ENCODE results near the gene RAB10.
A peak's percentile ranks its signal among the peaks of the same experiment; 100 is the strongest.
"Not testable (repeated sequence)": the region's sequence is repeated elsewhere in the genome, so short reads cannot be mapped to it uniquely, and the experiment has no call there.

Gene RAB10

DNA sequence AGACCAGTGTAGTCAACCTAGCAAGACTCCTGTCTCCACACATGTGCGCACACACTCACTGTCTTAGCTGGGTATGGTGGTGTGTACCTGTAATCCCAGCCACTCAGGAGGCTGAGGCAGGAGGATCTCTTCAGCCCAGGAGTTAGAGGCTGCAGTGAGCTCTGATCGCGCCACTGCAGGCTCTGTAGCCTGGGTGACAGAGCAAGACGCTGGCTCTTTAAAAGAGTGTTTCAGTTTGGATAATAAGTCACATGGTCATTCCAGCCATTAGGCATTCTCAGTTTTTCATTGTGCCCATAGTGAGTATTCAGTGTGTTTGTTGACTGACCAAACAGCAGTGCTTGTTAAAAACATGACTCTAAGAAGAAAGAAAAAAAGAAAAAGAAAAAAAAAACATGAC, 31.0 kb downstream of the RAB10 start:
- DNase-seq = no peak

DNA sequence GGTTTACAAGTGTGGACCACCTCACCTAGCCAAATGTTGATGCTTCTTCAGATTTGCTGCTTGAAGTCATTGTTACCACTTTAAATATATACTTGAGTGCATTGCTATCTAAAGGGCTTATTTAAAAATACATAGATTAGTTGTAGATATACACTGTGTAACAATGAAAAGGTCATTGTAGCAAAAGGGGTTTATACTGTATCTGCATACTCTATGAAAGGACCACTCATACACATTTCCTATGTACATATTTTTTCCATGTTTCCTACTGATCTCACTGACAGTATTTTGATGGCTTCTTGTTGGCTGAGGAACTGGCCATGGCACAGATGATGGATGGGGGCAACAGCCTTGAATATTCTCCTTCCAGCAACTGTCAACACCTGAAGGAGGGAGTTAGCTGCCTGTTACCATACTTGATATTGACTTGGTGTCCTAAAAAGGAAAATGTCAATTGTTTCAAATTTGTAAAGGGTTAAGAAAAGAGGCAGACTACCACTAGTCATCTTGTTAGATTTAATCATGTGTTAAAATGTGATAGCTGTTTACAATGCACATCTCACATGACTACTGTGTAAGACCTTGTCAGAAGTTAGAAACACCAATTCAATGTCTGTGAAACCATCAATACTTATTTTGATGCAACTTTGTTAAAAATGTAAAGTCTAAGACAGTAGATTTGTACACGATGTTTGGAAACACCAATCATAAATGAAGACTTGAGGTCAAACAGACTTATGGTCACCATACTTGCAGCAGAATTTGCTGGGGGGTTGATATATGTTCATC, 33.5 kb downstream of the RAB10 start:
- DNase-seq = no peak

DNA sequence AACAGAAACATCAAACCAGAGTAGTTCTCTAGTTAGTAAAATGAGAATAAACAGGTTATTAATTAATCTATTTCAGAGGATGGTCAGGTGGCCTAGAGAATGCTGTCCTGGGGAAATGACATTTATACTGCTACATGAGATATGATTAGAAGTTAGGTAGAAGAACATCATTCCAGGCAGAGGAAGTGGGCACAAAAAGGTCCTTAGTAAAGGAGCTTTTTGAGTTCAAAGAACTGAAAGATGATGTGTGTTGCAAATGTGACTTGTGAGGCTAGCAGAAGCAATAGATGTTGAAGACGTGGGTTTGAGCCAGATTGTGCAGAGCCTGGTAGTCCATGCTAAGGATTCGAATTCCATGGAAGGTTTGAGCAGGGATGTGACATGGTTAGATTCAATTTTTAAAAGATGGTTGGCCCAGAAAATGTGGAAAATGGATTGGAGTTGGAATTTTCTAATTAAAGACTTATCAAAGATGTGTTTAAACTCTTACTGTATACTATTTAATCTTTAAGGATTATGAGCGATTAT, 34.2 kb downstream of the RAB10 start:
- no peak for DNase-seq

DNA sequence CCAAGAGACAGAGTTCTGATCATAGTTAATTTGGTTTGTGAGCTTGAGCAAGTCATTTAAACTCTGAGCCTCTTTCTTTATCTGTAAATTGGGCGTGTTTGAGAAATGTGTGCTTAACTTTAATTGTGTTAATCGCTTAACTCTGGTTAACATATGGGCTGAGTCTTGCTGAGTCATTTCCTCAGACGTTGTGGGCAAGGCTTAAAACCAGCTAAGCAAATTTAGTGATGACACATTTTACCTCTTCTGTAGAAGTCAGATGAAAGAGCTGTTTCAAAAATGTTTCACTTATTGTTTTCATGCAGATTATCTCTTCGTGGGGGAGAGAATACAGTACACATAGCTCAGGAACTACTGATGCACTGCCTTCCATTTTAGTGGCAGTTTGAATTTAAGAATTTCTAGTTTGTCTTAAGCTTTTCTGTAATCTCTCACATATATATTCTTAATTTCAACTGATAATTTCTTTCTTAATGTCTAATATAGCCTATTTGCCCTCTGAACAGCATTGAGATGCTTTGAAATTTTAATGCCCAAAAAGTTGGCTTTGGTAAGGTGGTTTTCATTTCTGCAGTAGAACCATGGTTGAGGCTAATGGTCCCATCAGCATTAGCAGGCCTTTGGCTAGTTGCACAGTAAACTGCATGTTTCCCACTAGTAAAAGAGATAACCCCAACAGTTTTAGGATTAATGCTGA, 34.9 kb downstream of the RAB10 start:
- peak; percentile 26 to 45 for DNase-seq

DNA sequence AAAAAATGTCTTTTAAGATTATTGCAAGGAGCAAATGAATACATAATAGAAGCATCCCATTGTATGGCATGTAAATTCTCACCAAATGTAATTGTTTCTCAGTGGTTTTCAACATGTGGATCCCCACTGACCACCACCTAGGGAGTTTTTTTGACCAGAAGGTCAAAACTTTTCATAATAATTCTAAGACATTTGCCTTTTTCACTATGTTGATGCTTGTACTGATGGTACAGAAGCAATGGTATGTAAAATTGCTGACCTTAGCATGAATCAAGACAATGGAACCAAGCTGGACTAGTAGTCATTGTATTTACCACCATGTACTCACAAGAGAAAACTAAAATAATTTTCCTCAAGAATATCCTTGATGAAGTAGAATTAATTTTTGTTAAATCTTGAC, 36.8 kb downstream of the RAB10 start:
- no peak for DNase-seq

DNA sequence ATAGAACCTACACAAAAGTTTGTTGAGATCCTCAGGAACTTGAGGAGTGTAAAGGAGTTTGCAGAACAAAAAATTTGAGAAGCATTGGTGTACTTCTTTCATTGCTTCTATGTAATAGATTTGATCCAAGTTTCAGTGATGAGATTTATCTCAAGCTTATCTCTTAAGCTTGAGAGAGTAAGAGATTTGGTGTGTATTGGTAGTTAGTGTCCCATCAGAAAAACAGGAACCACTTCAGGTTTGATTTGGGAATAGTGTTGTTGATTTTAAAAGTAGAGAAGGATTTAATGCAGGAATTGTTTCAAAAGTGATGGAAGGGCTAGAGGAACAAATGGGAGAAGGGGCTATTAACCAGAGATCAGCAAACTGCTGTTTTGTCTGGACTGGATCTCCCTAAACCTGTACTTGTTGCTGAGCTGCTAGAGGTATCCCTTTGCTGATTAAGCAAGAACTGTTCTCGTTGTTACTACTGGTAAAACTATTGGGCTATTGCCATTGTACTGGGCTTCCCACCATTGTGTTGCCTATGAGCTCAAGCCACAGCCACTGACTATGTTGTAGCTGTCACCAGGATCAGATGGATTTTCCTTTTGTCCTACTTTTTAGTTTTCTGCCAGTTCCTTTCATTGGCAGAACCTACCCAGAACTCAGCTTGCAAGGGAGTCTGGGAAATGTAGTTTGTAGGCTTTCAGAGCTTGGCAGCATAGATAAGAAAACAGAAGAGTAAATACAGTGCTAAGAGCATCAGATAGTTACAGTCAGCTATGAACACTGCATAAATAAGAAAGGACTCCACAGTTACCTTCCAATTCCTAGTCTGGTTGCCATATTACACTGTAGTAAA, 39.3 kb downstream of the RAB10 start:
- DNase-seq = no peak

DNA sequence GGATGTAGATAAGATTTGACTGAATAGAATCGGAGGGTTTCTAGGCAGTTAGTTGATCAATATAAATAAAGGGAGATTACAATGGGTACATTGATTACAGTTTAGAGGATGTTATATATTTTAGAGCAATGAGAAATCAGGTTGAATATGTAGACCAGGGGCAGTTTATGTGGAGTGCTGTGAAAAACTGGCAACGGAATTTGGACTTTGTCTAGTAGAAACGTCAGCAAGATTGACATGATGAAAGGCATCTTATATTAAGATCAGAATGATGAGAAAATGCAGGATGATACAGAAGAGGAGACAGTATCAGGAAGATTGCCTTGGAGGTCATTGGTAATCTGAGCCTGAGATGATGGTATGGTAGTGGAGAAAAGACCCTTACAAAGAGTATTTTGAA, 39.9 kb downstream of the RAB10 start:
- no peak for DNase-seq

DNA sequence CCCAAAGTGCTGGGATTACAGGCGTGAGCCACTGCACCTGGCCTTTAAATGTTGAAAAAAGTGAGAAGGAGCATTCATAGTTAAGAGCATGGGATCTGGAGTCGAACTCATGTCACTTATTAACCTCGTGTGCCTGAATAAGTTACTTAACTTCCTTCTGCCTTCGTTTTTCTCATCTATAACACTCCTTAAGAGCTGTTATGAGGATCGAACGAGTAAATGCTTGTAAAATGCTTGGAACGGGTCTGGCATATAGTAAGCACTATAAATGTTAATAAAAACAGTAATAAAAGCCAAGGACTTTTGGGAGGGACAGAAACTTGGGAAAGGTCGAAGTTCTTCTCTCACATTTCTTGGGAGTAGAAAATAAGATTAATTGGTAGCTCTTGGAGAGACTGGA, 40.8 kb downstream of the RAB10 start:
- no peak for DNase-seq

DNA sequence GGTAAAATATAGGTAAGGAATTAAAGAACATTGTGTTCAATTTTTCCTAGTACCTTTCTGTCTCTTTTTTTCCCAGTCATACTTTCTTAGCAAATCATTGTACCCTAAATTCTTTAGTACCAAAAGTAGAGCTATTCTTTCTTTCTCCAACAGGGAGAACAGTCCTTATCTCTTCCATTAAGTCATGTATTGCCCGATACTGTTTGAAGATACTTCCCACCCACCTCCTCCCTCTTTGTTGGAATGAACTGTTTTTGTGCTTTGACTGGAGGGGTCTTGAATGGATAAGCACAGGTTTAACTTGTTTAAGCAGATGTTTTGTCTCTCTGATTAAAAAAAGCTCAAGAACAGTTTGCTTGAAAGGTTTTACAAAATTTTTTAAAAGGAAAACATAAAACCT, 41.3 kb downstream of the RAB10 start:
- DNase-seq = no peak

DNA sequence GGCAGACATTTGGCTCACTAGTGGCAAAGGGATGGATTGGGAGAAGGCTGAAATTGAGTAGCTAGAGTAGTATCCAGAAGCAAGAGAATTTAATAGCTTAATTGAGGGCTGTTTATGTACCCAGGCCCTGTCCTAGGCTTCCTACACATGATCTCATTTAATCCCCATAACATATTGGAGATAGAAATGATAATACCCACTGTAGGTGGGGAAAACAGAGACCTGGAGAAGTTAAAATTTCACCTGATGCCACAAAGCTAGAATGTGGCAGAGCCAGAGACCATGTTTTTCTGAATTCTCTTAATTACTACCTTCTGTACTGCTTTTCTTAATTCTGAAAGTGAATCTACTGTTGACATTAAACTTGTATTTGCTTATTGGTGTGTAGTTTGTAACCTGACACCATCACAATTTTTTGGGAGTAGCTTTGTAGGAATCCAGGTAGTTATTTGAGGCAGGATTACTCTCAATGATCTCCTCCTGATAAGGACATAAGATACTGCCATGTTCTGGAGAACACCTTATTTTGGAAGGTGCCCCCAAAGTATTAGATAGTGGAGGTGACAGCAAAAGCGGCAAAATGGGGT, 42.2 kb downstream of the RAB10 start:
- no peak for DNase-seq

DNA sequence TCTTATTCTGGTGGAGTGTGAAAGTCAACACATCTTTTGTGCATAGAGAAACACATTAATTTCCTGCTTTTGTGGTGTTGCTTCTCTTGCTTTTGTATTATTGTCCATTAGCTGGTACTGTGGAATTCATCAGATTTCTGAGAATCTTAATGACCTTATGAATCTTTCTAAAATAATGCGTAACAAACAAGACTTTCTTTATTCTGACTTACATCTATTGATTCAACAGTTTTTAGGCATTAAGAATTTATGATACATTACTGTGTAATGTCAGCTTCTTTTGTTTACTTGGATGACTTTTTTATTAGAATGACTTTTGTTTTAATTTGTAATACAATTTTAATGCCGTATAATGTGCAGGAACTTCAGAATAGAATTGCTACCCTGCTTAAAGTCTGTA, 43.4 kb downstream of the RAB10 start:
- no peak for DNase-seq

DNA sequence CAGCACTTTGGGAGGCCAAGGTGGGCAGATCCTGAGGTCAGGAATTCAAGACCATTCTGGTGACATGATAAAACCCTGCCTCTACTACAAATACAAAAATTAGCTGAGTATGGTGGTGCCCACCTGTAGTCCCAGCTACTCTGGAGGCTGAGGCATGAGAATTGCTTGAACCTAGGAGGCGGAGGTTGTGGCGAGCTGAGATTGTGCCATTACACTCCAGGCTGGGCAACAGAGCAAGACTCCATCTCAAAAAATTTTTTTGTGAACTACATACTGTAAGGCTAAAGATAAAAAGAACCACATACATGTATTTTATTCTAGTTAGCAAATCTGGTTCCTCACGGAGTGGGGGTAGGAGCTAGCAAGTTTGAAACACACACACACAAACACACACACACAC, 45.1 kb downstream of the RAB10 start:
- DNase-seq = no peak

DNA sequence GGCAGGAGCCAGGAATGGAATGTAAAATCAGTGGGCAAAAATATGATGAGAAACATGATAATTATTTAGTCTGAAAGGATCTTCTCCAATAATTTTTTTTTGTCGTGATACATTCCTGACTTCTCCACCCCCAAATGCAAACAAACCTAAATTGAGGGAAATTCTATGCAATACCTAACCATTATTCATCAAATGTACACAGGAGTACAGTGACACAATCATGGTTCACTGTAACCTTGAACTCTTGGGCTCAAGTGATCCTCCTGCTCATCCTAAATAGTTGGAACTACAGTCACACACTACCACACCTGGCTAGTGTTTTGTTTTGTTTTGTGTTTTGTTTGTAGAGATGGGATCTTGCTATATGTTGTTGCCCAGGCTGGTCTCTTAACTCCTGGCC, 46.5 kb downstream of the RAB10 start:
- no peak for DNase-seq

DNA sequence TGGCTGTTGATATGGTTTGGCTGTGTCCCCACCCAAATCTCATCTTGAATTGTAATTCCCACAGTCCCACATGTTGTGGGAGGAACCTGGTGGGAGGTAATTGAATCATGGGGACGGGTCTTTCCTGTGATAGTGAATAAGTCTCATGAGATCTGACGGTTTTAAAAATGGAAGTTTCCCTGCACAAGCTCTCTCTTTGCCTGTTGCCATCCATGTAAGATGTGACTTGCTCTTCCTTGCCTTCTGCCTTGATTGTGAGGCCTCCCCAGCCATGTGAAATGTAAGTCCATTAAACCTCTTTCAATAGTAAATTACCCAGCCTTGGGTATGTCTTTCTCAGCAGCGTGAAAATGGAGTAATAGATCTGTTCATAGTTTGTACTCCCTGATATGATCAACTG, 47.0 kb downstream of the RAB10 start:
- DNase-seq = not testable (repeated sequence)

DNA sequence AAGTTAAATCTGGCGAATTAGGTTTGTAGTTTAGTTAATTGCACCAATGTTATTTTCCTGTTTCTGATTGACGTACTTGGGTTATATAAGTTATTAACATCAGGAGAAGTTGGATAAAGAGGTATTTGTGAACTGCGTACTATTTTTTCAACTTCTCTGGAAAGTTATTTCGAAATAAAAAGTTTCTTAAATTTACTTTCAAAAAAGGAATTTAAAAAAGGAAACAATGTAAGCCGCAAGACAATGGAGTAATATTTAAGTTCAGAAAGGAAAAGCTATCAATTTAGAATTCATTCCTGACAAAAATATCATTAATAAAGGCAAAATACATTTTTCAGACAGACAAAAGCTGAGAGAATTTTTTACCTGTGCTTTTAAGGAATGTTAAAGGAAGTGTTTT, 47.7 kb downstream of the RAB10 start:
- no peak for DNase-seq

DNA sequence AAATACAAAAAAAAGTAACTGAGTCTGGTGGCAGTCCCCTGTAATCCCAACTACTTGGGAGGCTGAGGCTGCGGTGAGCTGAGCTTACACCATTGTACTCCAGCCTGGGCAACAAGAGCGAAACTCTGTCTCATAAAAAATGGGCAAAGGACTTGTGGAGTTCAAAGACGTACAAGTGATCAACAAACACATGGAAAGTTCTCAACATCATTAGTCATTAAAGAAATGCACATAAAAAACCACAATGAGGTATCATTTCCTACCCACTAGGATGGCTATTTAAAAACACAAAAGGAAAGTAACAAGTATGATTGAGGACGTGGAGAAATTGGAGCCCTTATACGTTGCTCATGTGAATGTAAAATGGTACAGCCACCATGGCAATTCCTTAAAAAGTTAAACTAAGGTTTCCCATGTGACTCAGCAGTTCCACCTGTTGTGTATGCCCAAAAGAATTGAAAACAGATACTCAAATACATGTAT, 52.3 kb downstream of the RAB10 start:
- DNase-seq = peak; percentile 15 to 22

DNA sequence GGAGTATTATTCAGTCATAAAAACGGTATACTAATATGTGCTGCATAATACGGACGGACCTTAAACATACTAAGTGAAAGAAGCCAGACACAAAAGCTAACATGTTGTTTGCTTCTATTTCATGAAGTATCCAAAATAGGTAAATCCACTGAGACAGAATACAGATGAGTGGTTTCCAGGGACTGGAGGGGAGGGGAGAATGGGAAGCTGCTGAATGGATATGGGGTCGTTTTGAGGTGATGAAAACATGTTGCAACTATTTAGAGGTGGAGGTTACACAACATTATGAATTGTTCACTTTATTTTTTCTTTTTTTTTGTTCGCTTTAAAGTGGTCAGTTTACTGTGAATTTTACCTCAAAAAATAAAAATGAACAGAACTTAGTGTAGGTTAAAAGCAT, 52.9 kb downstream of the RAB10 start:
- no peak for DNase-seq

DNA sequence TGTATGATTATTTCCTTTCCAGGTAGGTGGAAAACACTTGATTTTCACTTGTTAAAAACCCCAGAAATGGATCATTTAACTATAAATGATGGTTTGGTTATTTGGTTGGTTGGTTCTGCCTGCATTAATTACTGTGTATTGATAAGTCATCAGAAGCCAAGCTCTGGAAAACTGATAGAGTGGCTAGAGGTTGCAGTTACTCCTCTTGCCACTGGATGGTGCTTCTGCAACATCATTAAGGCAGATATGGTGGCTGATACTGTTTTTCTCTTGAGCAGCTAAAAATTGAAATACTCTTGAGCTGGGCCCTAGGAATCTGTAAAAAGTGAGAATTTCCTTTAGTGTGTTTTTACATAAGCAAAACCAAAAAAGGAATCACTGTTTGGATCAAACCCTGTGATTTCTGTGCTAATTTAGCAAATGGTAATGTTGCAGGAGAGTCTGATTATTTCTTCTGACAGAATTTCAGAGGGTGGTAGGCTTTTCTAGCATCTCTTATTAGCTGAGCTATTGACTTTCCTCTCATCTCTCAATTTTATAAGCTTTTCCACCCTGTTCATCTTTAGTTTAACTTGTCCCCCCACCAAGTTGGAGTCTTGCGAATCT, 54.3 kb downstream of the RAB10 start:
- DNase-seq = no peak

DNA sequence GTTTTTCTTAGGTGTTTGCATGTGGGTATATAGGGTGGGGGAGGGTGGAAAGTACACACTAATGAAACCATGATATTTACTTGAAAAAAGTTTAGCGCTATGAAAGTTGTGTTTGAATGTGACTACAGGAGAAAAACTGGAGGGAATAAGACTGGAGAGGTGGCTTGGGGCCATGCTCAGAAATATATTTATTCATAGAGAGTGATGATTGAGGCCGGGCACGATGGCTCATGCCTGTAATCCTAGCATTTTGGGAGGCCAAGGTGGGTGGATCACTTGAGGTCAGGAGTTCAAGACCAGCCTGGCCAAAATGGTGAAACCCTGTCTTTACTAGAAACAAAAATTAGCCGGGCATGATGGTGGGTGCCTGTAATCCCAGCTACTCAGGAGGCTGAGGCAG, 55.0 kb downstream of the RAB10 start:
- DNase-seq = not testable (repeated sequence)

DNA sequence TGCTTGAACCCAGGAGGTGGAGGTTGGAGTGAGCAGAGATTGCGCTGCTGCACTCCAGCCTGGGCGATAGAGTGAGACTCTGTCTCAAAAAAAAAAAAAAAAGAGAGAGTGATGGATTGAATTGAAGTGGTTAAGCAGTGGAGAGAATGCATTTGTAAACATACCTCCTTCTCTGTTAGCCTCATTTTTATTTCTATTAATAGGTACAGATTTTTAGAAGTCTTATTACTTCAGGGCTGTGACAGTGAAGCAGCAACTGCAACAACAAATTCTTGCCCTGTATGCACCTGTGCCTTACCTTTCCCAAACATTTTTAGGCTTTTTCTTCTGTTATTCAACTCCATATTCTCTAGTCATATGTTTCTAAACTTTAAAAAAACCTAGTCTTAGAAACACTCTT, 55.5 kb downstream of the RAB10 start:
- no peak for DNase-seq

DNA sequence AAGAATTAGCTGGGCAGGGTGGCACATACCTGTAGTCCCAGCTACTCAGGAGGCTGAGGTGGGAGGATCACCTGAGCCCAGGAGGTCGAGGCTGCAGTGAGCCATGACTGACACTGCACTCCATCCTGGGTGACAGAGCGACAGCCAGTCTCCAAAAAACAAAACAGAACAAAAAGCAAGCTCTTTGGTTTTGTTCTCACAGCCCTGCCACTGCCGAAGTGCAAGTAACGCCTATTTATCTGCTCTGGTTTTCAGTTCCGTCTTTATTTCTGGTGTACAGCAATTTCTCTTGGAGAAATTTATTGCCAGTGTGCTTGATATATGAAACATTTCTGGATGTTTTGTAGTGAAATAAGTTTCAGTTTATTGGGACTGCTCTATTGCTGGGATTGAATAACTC, 61.9 kb downstream of the RAB10 start:
- DNase-seq = no peak

DNA sequence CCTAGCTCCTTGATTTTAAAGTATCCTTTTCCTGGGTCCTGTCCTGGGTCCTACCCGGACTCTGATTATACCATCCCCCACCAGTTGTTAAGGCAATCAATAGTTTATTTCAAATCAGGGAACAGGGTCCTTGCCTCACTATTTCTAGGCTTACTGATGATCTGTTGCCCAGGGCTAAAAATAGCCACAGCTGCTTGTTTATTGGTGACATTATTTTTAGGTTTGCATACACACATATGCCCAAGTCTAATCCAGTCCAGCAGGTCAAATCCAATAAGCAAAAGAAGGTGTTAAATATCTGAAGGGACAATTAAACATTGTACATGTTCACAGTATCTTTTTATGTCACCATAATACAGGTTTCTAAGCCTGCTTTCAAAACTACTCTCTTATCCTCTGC, 66.0 kb downstream of the RAB10 start:
- DNase-seq = no peak

DNA sequence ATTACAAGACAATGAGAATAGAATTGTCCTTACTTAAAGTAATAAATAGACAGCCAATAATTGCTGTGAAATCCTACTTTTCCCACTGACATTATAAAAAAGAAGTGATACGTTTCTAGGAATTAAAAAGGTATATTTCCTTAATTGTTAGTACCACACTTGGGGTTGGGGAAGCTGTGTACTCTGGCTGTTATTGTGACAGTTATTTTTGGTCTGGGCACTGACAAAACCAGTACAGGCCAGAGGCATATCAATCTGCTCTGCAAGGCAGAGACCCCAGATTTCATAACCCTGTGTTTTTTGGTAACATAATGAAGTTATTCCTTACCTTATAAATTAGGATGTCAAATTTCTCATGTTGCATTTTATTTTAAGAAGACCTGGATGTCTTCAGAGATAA, 66.5 kb downstream of the RAB10 start:
- DNase-seq = no peak
